Activated CD4-positive, alpha-beta T cell treated with anti-CD3 and anti-CD28 coated beads, Interleukin-2, Interleukin-4, amounts not matched to agents 100 ng/mL and 50 ng/mL, durations not matched to agents 16 hours and 8 hours (primary cell): ENCODE data around the gene IGFLR1.
"Not testable (repeated sequence)": the region's sequence is repeated elsewhere in the genome, so short reads cannot be mapped to it uniquely, and the experiment has no call there.

Source experiments
- DNase-seq: peaks from one replicate; pipeline ENCODE4 v3.0.0-alpha.2; 2020; ENCODE audit warnings: low spot score

IGFLR1 gene

DNA sequence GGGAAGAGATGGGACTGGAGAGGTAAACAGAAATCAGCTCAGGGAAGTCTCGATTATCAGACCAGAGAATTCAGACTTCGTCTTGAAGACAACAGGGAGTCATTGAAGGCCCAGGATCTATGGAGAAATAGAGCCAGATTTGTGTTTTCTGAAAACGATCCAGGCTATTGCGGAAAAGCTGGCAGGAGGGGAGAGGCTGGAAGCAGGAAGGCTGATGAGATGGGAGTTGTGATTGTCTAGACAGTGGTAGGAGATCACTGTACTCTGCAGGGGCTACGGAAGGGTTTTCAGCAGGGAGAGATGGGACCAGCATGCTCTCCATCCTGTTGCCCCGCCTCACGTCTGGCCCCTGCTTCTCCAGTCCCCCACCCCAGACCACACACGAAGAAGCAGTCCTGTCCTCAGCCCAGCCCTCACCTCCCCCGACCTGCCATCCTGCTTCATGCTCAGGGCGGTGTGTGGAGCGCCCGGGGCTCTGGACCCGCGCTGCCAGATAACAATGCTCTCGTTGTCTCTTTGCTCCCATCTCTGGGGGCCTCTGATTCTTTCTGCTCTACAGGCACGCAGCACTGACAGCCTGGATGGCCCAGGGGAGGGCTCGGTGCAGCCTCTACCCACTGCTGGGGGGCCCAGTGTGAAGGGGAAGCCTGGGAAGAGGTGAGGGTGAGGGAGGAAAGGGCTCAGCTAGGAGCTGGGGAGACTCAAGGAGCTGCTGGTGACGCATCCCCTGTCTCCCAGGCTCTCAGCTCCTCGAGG is 35.0 kb upstream of the IGFLR1 start:
- no peak for DNase-seq

DNA sequence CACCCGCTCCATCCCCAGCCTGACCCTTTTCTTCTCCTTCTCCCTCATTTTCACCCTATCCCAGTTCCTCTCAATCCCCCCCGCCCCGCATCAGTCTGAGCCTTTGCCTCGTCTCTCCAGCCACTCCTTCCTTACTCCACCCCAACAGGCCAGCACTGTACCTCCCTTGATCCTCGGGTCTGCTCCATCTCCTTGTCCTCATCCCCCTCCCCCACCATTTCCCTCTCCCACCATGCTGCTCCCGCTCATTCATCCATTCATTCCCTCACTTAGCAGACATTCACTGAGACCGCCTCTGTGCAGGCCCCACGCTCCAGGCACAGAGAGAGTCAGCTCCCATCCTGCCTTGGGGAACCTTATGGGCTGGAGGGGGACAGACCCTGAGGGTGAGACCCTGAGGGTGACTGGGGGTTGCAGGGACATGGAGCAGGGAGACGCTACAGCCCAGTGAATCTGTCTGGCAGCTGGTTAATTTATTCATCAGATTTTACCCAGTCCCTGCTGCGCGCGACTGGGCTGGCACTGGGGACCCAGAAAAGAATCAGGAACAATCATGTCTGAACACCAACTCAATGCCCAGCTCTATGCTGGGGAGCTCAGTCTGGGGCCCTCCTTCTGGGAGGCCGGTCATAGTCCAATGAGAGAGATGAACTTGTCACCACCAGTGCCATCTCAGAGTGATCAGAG is 34.0 kb upstream of the IGFLR1 start:
- DNase-seq, result no peak

DNA sequence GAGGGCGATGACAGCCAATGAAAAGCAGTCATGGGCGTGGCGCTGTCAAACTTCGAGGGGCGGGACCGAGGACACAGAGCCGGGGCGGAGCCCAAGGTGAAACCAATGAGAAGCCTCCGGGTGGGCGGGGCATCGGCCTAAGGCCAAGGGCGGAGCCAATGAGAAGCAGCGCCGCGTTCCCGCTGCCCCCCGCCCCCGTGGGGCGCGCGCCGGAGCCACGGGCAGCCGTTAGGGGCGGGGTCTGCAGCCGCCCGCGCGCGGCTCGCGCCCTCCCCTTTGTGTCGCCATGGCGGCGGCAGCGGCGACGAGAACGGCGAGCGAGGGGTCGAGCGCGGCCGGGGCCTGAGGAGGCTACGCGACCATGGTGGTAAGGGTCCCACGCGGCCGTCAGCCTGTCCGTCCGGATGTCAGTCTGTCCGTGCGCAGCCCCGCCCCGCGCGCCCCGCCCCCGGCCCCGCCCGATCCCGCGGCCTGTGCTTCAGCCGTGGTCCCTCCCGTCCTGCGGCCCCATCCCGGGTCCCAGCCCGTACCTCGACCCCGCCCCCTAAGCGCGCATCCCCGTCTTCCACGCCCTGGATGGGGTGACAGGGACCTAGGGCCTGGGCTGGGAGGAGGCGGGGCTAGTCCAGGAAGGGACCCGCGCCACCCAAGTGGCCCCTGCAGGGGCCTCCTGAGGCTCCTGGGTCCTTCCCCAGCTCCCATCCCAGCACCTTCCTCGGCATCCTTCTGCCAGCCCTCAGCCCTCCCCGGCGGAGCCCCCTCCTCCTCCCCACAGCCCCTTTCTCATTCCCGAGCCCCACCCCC is 33.2 kb upstream of the IGFLR1 start, which contains the start of gene ARHGAP33:
TSS of gene ARHGAP33 (plus strand) at position 267 of the 804 bp plus-strand sequence. CDS start at position 362, 95 bp downstream.
- peak; percentile 99 for DNase-seq

DNA sequence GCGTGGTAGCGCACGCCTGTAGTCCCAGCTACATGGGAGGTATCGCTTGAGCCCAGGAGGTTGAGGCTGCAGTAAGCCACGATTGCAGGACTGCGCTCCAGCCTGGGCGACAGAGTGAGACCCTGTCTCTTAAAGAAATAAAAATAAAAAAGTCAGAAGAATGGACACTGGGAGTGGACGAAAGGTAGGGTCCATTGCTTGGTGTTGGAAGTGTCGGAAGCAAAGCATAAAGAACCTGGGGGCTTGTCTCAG is 32.7 kb upstream of the IGFLR1 start:
- DNase-seq, result no peak

DNA sequence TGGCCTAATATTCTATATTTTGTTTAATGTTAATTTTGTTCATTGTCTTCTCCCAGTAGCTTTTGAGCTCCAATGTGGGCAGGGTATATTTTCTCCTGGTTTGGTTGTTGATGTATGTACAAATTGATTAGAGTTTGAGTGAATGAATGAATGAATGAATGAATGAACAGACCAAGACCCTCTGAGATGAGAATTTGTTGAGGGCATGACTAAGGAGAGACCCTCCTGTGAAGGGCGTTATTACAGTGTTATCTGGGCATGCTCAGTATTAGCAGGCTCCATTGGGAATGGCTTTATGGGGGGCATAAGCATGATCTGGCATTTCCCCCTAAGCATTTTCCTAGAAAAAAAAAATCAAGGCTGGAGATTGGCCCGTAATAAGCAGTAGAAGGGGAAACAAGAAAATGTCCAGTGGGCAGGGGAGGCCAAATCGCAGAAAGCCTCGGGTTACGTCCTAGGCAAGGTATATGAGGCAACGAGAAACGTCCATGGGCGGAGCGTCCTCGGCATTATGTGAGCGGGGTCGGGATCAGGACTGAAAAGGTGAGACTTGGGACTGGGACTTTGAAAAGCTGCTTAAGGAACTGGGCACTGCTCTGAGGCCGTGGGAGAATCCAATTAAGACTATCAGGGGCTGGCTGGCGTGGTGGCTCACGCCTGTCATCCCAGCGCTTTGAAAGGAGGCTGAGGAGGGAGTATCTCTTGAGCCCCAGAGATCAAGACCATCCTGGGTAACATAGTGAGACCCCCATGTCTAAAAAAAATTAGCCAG is 32.2 kb upstream of the IGFLR1 start:
- DNase-seq, result no peak

DNA sequence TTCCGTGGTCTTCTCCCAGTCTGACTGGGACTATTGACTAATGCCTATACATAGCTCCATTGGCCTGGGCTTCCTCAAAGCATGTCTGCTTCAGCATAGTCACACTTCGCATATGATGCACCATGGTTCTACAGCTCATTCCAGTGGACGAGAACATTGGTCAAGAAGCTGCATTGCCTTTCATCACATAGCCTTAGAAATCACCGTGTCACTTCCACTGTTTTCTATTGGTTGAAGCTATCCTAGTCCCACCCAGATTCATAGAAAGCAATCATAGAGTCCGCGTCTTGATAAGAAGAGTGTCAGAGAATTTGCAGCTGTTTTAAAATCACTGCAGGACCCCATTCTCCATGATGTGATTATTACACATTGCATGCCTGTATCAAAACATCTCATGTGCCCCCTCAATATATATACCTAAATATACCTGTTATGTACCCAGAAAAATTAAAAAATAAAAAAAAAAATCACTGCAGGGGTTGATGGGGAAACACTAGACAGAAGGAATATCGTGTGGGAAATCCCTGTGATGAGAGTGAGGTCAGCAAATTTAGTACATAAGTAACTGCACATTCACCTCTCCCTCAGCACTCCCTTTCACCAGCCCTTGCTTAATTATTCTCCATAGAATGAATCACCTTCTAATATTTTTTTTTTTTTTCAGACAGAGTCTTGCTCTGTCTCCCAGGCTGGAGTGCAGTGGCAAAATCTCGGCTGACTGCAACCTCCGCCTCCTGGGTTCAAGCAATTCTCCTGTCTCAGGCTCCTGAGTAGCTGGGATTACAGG is 31.0 kb upstream of the IGFLR1 start:
- no peak for DNase-seq

DNA sequence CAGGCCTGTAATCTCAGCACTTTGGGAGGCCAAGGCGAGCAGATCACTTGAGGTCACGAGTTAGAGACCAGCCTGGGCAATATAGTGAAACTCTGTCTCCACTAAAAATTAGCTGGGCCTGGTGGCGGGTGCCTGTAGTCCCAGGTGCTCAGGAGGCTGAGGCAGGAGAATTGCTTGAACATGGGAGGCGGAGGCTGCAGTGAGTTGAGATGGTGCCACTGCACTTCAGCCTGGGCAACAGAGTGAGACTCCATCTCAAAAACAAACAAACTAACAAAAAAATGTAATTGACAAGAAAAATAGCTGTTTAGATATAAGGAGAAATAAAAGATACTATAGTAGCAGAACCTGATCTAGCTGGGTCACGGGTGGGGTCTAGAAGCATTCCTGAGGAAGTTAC is 30.1 kb upstream of the IGFLR1 start:
- DNase-seq, result not testable (repeated sequence)

DNA sequence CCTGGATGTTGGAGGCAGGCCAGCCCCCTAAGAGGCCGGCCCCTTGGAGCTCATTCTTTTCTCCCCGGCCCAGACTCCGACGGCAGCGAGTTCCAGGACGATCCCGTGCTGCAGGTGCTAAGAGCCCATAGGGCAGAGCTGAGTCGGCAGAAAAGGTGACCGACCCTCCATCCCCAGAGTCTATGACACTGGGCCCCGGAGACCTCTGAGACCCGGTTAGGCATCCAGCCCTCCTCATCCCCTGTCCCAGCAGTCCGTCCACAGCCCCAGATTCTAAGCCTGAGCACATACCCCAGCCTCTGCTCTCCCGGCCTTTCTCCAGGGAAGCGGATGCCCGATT is 25.8 kb upstream of the IGFLR1 start:
- no peak for DNase-seq

DNA sequence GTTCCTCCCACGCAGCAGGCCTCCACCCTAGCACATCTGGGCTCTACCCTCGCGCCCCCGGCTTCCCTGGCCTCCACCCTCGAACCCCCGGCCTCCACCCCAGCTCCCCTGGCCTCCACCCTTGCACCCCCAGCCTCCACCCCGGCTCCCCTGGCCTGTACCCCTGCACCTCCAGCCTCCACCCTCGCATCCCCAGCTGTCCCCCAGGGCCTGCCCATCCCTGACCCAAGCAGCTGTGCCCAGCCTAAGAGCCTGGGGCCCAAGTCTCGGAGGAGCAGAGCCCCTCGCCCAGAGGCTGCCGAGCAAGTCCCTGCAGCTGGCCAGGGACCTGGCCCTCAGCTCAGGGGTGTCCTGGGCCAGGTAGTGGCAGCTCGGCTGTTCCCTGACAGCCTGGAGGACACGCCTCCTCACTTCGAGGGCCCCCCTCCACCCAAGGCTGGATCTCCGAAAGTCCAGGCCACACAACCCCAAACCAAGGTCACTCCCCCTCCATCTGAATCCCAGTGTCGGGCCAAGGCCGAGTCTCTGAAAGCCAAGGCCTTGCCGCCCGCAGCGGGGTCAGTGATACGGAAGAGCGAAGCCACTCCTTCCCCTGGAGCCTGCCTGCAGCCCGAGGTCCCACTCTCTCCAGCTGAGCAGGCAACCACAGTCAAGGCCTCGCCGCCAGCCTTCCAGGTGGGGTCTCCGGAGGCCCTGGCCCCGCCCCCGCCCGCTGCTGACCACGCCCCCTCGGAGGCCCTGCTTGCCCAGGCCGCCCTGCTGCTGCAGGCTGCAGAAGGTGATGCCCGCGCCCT is 25.2 kb upstream of the IGFLR1 start:
- DNase-seq, result no peak

DNA sequence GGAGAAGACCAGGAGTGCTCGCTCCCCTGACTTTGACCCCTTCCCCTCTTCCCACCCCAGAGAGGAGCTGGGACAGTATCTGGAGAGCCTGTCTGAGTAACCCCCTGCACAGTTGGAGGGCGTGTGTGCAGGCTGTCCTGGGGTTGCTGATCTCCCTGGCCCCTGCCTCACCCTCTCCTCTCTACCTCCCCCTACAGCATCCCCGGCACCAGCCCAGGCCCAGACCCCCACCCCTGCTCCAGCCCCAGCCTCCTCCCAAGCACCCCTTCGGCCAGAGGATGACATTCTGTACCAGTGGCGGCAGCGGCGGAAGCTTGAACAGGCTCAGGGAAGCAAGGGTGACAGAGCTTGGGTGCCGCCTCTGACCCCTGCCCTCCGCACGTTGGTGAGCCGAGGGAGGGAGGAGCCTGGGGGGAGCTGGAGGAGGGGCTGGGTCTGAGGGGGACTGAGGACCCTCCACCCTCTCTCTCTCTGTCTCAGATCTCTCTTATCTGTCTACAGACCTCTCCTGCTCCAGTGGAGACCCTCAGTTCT is 24.4 kb upstream of the IGFLR1 start:
- no peak for DNase-seq

DNA sequence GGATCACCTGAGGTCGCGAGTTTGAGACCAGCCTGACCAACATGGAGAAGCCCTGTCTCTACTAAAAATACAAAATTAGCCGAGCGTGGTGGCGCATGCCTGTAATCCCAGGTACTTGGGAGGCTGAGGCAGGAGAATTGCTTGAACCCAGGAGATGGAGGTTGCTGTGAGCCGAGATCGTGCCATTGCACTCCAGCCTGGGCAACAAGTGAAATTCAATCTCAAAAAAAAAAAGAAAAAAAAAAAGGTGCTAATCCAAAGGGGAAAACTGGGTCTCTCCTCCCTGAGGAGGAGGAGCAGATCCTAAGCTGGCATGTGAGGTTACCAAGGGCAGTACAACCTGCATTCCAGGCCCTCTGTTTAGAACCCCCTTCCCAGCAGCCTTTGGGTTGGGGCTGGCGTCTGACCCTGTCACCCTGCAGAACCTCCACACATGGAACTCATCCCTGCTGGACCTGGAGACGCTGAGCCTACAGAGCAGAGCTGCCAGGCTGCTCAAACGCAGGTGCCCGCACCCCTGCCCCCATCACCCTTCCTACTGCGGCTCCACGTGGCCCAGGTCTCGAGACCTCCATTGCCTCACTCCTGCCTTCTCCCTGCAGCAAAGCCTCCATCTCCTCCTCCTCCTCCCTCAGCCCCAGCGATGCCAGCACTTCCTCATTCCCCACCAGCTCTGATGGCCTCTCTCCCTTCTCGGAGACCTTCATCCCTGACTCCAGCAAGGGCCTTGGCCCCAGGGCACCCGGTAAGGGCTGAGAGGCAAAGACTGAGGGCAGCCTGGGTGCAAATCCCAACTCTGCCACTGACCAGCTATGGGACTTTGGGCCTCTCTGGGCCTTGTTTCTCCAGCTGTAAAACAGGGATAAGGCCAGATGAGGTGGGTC is 22.4 kb upstream of the IGFLR1 start:
- DNase-seq, result no peak

DNA sequence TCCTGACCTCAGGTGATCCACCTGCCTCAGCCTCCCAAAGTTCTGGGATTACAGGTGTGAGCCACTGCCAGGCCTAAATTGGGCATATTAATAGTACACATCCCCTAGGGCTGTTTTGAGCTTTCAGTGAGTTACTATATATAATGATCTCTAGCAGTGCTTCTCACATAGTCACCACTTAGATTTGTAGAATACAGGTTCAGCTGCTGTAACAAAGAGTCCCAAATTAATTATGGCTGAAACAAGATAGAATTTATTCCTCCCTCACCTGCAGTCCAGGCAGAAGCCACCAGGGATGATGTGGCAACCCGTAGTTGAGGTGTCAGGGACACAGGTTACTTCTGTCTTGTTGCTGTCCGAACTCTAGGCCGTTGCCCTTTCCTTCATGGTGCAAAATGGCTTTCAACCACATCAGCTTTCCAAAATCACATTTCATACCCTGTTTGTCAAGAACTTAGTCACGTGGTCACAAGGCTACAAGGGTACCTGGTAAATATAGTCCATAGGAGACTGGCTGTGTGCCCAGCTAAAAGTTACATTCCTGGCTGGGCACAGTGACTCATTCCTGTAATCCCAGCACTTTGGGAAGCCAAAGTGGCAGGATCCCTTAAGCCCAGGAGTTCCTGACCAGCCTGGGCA is 18.6 kb upstream of the IGFLR1 start:
- DNase-seq, result no peak

DNA sequence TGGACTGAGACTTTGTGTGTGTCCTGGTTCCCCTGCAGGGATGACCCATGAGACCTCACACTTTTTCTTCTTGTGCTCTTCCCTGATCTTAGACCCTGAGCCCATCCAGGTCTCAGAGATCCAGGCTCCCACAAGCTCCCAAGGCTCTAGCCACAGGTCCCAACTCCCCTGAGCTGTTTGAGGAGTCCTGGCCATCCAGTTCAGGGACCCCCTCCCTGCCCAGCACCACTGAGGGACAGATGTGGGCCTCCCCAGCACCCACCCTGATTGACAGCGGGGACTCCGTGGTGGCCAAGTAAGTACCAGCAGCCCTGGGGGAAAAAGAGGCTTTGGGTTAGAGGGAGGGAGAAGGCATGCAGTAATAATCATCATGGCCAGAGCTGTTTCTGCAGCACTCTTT is 17.4 kb upstream of the IGFLR1 start:
- DNase-seq, result no peak

DNA sequence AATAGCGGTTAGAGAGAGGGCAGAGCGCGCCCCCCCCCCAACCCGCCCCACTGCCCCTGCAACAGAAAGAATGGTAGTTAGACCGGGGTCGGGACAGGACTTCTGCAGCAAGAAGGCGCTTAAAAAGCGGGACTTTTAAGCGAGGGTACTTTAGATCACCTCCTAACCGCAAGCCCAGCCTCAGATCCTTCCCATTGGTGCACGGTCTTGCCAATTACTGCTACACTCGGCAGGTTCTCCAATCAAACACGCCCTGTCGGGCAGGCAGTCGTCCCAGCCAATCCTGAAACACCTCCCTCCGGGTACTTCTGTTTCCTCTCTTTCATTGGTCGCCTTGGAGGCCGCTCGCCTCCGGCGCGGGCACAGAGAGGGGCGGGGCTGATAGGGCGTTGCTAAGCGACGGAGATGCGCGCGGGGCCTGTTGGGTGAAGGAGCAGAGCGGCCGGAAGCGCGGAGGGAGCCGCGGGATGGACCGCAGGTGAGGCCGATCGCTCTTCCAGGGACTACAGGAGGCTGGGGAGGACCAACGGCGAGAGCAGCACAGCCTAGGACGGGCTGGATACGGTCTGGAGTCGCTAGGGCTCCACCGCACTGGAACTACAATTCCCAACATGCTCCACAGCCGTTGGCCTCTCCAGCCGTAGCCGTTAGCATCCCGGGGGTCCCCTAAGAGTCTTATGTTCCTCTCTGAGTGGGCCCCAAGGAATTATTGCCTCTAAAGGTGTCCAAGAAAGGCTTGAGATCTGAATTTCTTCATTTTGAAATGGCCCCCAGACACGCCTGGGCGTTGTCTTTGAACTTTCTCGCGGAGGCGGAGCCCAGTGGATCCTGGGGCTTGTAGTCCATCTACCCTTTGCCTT is 15.7 kb upstream of the IGFLR1 start, which contains the start of gene PROSER3:
TSS of gene PROSER3 (plus strand) at position 428 of the 860 bp plus-strand sequence. CDS start at position 468, 40 bp downstream.
- DNase-seq, result peak; percentile 100

DNA sequence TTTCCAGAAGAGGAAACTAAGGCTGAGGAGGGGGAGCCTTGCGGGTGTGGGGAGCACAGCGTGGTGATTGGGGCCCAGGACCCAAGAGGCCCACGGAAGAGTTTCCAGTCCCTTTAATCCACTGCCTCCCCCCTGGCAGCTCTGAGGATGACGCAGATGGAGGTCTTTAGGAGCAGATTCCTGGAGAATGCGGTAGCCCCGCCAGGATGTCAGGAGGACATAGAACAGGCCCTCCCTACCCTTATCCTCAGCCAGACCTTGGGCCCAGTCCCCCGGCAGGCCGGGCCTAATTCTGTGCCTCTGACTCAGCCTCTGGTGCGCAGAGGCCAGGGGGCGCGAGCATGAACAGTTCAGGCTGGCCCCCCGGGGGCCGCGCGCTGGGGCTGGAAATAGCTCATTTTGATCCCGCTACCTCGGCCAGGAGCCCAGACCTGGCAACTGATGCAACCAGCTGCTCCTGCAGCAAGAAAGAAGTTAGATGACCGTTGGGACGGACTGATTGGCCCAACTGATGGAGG is 15.0 kb upstream of the IGFLR1 start:
- DNase-seq, result no peak

DNA sequence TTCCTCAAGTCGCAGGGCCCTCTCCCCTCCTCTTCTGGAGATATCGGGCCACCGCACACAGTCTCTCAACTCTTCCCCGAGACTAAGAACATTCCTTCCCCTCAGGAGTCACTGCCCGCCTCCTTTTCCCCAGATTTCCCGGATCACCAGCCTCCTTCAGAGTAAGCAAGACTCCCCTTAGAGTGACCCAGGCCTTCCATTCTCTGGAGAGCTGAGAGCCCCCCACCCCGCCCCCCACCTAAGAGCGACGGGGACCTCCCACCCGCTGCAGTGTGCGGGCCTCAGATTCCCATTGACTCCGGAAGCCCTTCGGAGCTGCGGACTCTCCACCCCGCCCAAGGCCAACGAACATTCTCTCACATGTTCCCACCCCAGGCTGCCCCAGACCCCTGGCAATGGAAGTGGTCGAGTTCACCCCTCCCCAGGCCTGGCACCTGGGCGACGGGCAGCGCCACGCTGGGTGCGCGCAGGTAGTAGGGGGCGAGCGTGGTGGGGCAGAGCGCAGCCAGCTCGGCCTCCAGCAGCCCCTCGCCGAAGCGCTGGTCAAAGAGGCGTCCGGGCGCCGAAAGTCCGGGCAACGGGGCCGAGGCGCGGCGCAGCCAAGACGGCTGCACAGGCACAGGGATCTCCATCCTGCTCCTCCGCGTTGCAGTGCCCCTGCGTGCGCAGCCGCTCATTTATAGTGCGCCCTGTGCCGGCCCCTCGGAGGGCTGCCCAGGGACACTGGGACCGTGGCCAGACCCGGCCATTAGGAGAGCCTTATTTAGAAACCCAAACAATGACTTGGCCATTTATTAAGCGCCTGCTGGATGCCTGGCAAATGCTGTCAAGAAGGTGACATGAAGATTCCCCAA is 14.4 kb upstream of the IGFLR1 start, which contains the start of gene HSPB6:
TSS of gene HSPB6 (minus strand) at position 653 of the 854 bp plus-strand sequence. CDS start at position 632, 21 bp downstream.
- no peak for DNase-seq
